ENCODE results near the gene ERO1B.

ERO1B gene

GRCh38 chr1:236176337-236177336, 105.1 kb downstream of the ERO1B start:
- Histone ChIP-seq H3K9me3 (ENCODE audit: control insufficient read depth, insufficient read depth, low read length) (no peaks in the 10 kb centered on the region), H3K27me3 (ENCODE audit: control insufficient read depth, insufficient read depth, low read length) (no peaks in the 10 kb centered on the region), H3K36me3 (ENCODE audit: control insufficient read depth, insufficient read depth, low read length) (no peaks in the 10 kb centered on the region), H3K4me3 (ENCODE audit: low read depth, low read length) (no peak overlapping the region), H3K4me1 (ENCODE audit: control insufficient read depth, insufficient read depth, low read length) (no peaks in the 10 kb centered on the region), H3K9ac (ENCODE audit: low read depth, low read length) (no peak overlapping the region)

GRCh38 chr1:236175642-236176336, 106.0 kb downstream of the ERO1B start:
- H3K27me3 ChIP-seq (ENCODE audit: control insufficient read depth, insufficient read depth, low read length) = no peaks in the 10 kb centered on the region
- H3K9me3 ChIP-seq (ENCODE audit: control insufficient read depth, insufficient read depth, low read length) = no peaks in the 10 kb centered on the region
- no peak overlapping the region for H3K4me3 ChIP-seq (ENCODE audit: low read depth, low read length)
- no peak overlapping the region for H3K9ac ChIP-seq (ENCODE audit: low read depth, low read length)
- H3K36me3 ChIP-seq (ENCODE audit: control insufficient read depth, insufficient read depth, low read length) = no peaks in the 10 kb centered on the region
- no peaks in the 10 kb centered on the region for H3K4me1 ChIP-seq (ENCODE audit: control insufficient read depth, insufficient read depth, low read length)

GRCh38 chr1:236173174-236173767, 108.5 kb downstream of the ERO1B start:
- no peak overlapping the region for H3K4me3 ChIP-seq (ENCODE audit: low read depth, low read length)
- no peaks in the 10 kb centered on the region for H3K36me3 ChIP-seq (ENCODE audit: control insufficient read depth, insufficient read depth, low read length)
- no peaks in the 10 kb centered on the region for H3K4me1 ChIP-seq (ENCODE audit: control insufficient read depth, insufficient read depth, low read length)
- no peaks in the 10 kb centered on the region for H3K9me3 ChIP-seq (ENCODE audit: control insufficient read depth, insufficient read depth, low read length)
- H3K27me3 ChIP-seq (ENCODE audit: control insufficient read depth, insufficient read depth, low read length) = no peaks in the 10 kb centered on the region
- H3K9ac ChIP-seq (ENCODE audit: low read depth, low read length) = no peak overlapping the region

GRCh38 chr1:236172041-236172579, 109.6 kb downstream of the ERO1B start:
- H3K36me3 ChIP-seq (ENCODE audit: control insufficient read depth, insufficient read depth, low read length) = no peaks in the 10 kb centered on the region
- H3K4me3 ChIP-seq (ENCODE audit: low read depth, low read length) = no peak overlapping the region
- no peak overlapping the region for H3K9ac ChIP-seq (ENCODE audit: low read depth, low read length)
- no peaks in the 10 kb centered on the region for H3K27me3 ChIP-seq (ENCODE audit: control insufficient read depth, insufficient read depth, low read length)
- no peaks in the 10 kb centered on the region for H3K4me1 ChIP-seq (ENCODE audit: control insufficient read depth, insufficient read depth, low read length)
- H3K9me3 ChIP-seq (ENCODE audit: control insufficient read depth, insufficient read depth, low read length) = no peaks in the 10 kb centered on the region

- H3K9ac ChIP-seq (ENCODE audit: low read depth, low read length) = no peak overlapping the region
- H3K36me3 ChIP-seq (ENCODE audit: control insufficient read depth, insufficient read depth, low read length) = no peaks in the 10 kb centered on the region
- H3K27me3 ChIP-seq (ENCODE audit: control insufficient read depth, insufficient read depth, low read length) = no peaks in the 10 kb centered on the region
- no peak overlapping the region for H3K4me3 ChIP-seq (ENCODE audit: low read depth, low read length)
- H3K4me1 ChIP-seq (ENCODE audit: control insufficient read depth, insufficient read depth, low read length) = no peaks in the 10 kb centered on the region
- H3K9me3 ChIP-seq (ENCODE audit: control insufficient read depth, insufficient read depth, low read length) = no peaks in the 10 kb centered on the region
These were observed 112.9 kb downstream of the ERO1B start for GRCh38 chr1:236168716-236169429.

- Histone ChIP-seq H3K4me1 (ENCODE audit: control insufficient read depth, insufficient read depth, low read length) (no peaks in the 10 kb centered on the region), H3K9me3 (ENCODE audit: control insufficient read depth, insufficient read depth, low read length) (no peaks in the 10 kb centered on the region), H3K27me3 (ENCODE audit: control insufficient read depth, insufficient read depth, low read length) (no peaks in the 10 kb centered on the region), H3K4me3 (ENCODE audit: low read depth, low read length) (no peak overlapping the region), H3K9ac (ENCODE audit: low read depth, low read length) (no peak overlapping the region), H3K36me3 (ENCODE audit: control insufficient read depth, insufficient read depth, low read length) (no peaks in the 10 kb centered on the region)
These were observed 114.2 kb downstream of the ERO1B start for GRCh38 chr1:236167578-236167977.

- H3K9me3 ChIP-seq (ENCODE audit: control insufficient read depth, insufficient read depth, low read length) = no peaks in the 10 kb centered on the region
- no peaks in the 10 kb centered on the region for H3K36me3 ChIP-seq (ENCODE audit: control insufficient read depth, insufficient read depth, low read length)
- no peaks in the 10 kb centered on the region for H3K27me3 ChIP-seq (ENCODE audit: control insufficient read depth, insufficient read depth, low read length)
- H3K4me1 ChIP-seq (ENCODE audit: control insufficient read depth, insufficient read depth, low read length) = no peaks in the 10 kb centered on the region
- H3K9ac ChIP-seq (ENCODE audit: low read depth, low read length) = no peak overlapping the region
- H3K4me3 ChIP-seq (ENCODE audit: low read depth, low read length) = no peak overlapping the region
These were observed 114.6 kb downstream of the ERO1B start for GRCh38 chr1:236167154-236167553.

- Histone ChIP-seq H3K9ac (ENCODE audit: low read depth, low read length) (no peak overlapping the region), H3K4me1 (ENCODE audit: control insufficient read depth, insufficient read depth, low read length) (no peaks in the 10 kb centered on the region), H3K4me3 (ENCODE audit: low read depth, low read length) (no peak overlapping the region), H3K9me3 (ENCODE audit: control insufficient read depth, insufficient read depth, low read length) (no peaks in the 10 kb centered on the region), H3K27me3 (ENCODE audit: control insufficient read depth, insufficient read depth, low read length) (no peaks in the 10 kb centered on the region), H3K36me3 (ENCODE audit: control insufficient read depth, insufficient read depth, low read length) (no peaks in the 10 kb centered on the region)
These were observed 115.7 kb downstream of the ERO1B start for GRCh38 chr1:236166041-236166440.
